WTC11 (cell line): ENCODE results near the gene TRAPPC11. TPM values are rescaled to one million over a fixed set of nuclear protein-coding genes. Genes with fewer than 3 reads are reported as not detected.
"Not testable (repeated sequence)": the region's sequence is repeated elsewhere in the genome, so short reads cannot be mapped to it uniquely, and the experiment has no call there.

ENCODE experiments used
- ATAC-seq: fragments of 200-7000 bp; cut with Tn5 transposase; 2 replicates; pipeline ENCODE4 v1.10.0; 2021; ENCODE audit warnings: mild to moderate bottlenecking, moderate library complexity
- CTCF ChIA-PET: fragments of 300-600 bp; sonication (Branson Sonifier 250); formaldehyde crosslinking; loops from one replicate; lab custom pipeline; 2021; ENCODE audit warnings: antibody characterized with exemption; lab: Charles Lee
- POLR2A ChIA-PET: fragments of 350-600 bp; sonication (Branson Sonifier 250); formaldehyde crosslinking; loops from one replicate; lab custom pipeline; 2021; ENCODE audit warnings: antibody characterized with exemption; lab: Charles Lee
- DNase-seq: peaks from one replicate; pipeline ENCODE4 v3.0.0; 2021; ENCODE audit warnings: low spot score
- H3K27ac Mint-ChIP-seq: 2 replicates; pipeline ENCODE4 v1.8.0; 2021; ENCODE audit warnings: mixed read lengths
- H3K27me3 Mint-ChIP-seq: 2 replicates; pipeline ENCODE4 v1.8.0; 2021; ENCODE audit warnings: low read depth, mild to moderate bottlenecking, moderate library complexity, mixed read lengths
- H3K36me3 Mint-ChIP-seq: 2 replicates; pipeline ENCODE4 v1.8.0; 2021; ENCODE audit warnings: mixed read lengths
- H3K4me1 Mint-ChIP-seq: 2 replicates; pipeline ENCODE4 v1.8.0; 2022; ENCODE audit warnings: mixed read lengths
- H3K4me3 Mint-ChIP-seq: 2 replicates; pipeline ENCODE4 v1.8.0; 2021; ENCODE audit warnings: mild to moderate bottlenecking, moderate library complexity, mixed read lengths
- H3K9me3 Mint-ChIP-seq: 2 replicates; pipeline ENCODE4 v1.8.0; 2021; ENCODE audit warnings: mixed read lengths
- ATF1 ChIP-seq: sonication (generic); formaldehyde crosslinking; IDR thresholded peaks from 2 replicates; pipeline ENCODE4 v1.8.1; 2023; ENCODE audit warnings: mild to moderate bottlenecking, moderate library complexity, missing genetic modification reagents
- GTF2I ChIP-seq: fragments of 250-450 bp; sonication (Bioruptor Pico); conservative IDR thresholded peaks from 2 replicates; pipeline ENCODE4 v1.4.0; 2021; ENCODE audit warnings: mild to moderate bottlenecking
- IRF2 ChIP-seq: sonication (generic); formaldehyde crosslinking; IDR thresholded peaks from 2 replicates; pipeline ENCODE4 v1.8.0; 2022; ENCODE audit warnings: low read depth, missing genetic modification reagents, borderline replicate concordance
- KAT7 ChIP-seq: sonication (generic); formaldehyde crosslinking; IDR thresholded peaks from 2 replicates; pipeline ENCODE4 v1.8.1; 2023; ENCODE audit warnings: missing genetic modification reagents, mild to moderate bottlenecking, borderline replicate concordance
- MXD4 ChIP-seq: fragments of 250-450 bp; sonication (Bioruptor Pico); IDR thresholded peaks from 2 replicates; pipeline ENCODE4 v1.8.0; 2021; ENCODE audit warnings: mild to moderate bottlenecking, moderate library complexity, borderline replicate concordance
- NFE2L1 ChIP-seq: sonication (generic); formaldehyde crosslinking; IDR thresholded peaks from 2 replicates; pipeline ENCODE4 v1.8.1; 2023; ENCODE audit warnings: missing genetic modification reagents
- NR3C1 ChIP-seq: sonication (generic); formaldehyde crosslinking; conservative IDR thresholded peaks from 2 replicates; pipeline ENCODE4 v1.8.1; 2023; ENCODE audit warnings: low read depth, mild to moderate bottlenecking, missing genetic modification reagents
- SMAD4 ChIP-seq: sonication (generic); formaldehyde crosslinking; IDR thresholded peaks from 2 replicates; pipeline ENCODE4 v1.8.0; 2022; ENCODE audit warnings: mild to moderate bottlenecking, missing genetic modification reagents
- ZBTB21 ChIP-seq: sonication (generic); formaldehyde crosslinking; IDR thresholded peaks from 2 replicates; pipeline ENCODE4 v1.8.1; 2023; ENCODE audit warnings: mild to moderate bottlenecking, missing genetic modification reagents, borderline replicate concordance
- ZNF317 ChIP-seq: sonication (generic); formaldehyde crosslinking; IDR thresholded peaks from 2 replicates; pipeline ENCODE4 v1.8.1; 2023; ENCODE audit warnings: low read depth, mild to moderate bottlenecking, moderate library complexity, missing genetic modification reagents, borderline replicate concordance
- ZNF671 ChIP-seq: fragments of 250-450 bp; sonication (Bioruptor Pico); IDR thresholded peaks from 2 replicates; pipeline ENCODE4 v1.8.0; 2021; ENCODE audit warnings: mild to moderate bottlenecking
- total RNA-seq: library from RNA; stranded (reverse); gene quantifications from 3 replicates; pipeline ENCODE4 v1.2.3, GENCODE V29; 2021
- TF ChIP-seq, protein P1 (sequence below): fragments of 250-450 bp; sonication (Bioruptor Pico); IDR thresholded peaks from 2 replicates; pipeline ENCODE4 v1.9.0; 2021; ENCODE audit warnings: moderate library complexity, mild to moderate bottlenecking, inconsistent platforms, borderline replicate concordance
- TF ChIP-seq, protein P2 (sequence below): sonication (generic); formaldehyde crosslinking; IDR thresholded peaks from 2 replicates; pipeline ENCODE4 v1.8.1; 2022; ENCODE audit warnings: mild to moderate bottlenecking, moderate library complexity, missing genetic modification reagents
- TF ChIP-seq, protein P3 (sequence below): sonication (generic); formaldehyde crosslinking; IDR thresholded peaks from 2 replicates; pipeline ENCODE4 v1.8.1; 2023; ENCODE audit warnings: mild to moderate bottlenecking, missing genetic modification reagents, moderate library complexity
- TF ChIP-seq, protein P4 (sequence below): sonication (generic); formaldehyde crosslinking; IDR thresholded peaks from 2 replicates; pipeline ENCODE4 v1.8.1; 2022; ENCODE audit warnings: missing genetic modification reagents, borderline replicate concordance
- TF ChIP-seq, protein P5 (sequence below): sonication (generic); formaldehyde crosslinking; IDR thresholded peaks from 2 replicates; pipeline ENCODE4 v1.8.0; 2023; ENCODE audit warnings: missing genetic modification reagents
- TF ChIP-seq, protein P6 (sequence below): sonication (generic); formaldehyde crosslinking; IDR thresholded peaks from 2 replicates; pipeline ENCODE4 v1.8.0; 2022; ENCODE audit warnings: mild to moderate bottlenecking, missing genetic modification reagents
- TF ChIP-seq, protein P7 (sequence below): fragments of 250-450 bp; sonication (Bioruptor Pico); IDR thresholded peaks from 2 replicates; pipeline ENCODE4 v1.9.0; 2021; ENCODE audit warnings: mild to moderate bottlenecking
- TF ChIP-seq, protein P8 (sequence below): sonication (generic); formaldehyde crosslinking; conservative IDR thresholded peaks from 2 replicates; pipeline ENCODE4 v1.8.1; 2022; ENCODE audit warnings: mild to moderate bottlenecking, missing genetic modification reagents

The TRAPPC11 gene
- total RNA-seq, 1 experiment from 2014 or later: 33.6 TPM

DNA sequence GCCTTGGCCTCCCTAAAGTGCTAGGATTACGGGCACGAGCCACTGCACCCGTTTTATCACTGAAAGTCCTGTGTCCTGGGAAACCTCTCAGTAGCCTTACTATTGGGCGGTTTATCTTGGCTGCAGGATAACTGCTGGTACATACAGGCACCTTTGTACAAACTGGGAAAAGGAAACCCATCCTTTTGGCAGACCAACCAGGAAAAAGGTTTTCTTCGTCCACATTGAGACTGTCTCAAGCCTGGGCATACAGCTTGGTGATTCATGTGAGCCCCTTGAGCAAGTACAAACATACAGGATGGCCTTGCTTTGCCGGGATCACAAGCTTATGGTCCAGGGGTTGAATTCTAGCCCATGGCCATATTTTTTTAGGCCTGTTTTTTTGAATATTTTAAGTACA, 32.9 kb upstream of the TRAPPC11 start:
- Mint-ChIP-seq H3K36me3 (no peaks in the 10 kb centered on the region), H3K27me3 (no peaks in the 10 kb centered on the region; the same call in 1 of the 2 replicates), H3K4me1 (no peaks in the 10 kb centered on the region), H3K4me3 (no peak overlapping the region), H3K9me3 (no peaks in the 10 kb centered on the region), H3K27ac (no peak overlapping the region)
- ATAC-seq: no peak
- ChIA-PET CTCF (interaction anchor here (0.9 kb wide), 1 partner anchor 26 kb away, joined by 3 read pairs; no protein-coding TSS in a partner anchor), POLR2A (no interaction called here)
- no peak for DNase-seq
- TF ChIP-seq, protein P1, sequence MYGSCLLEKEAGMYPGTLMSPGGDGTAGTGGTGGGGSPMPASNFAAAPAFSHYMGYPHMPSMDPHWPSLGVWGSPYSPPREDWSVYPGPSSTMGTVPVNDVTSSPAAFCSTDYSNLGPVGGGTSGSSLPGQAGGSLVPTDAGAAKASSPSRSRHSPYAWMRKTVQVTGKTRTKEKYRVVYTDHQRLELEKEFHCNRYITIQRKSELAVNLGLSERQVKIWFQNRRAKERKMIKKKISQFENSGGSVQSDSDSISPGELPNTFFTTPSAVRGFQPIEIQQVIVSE (CRISPR knock-in tag): no peak
- TF ChIP-seq, protein P2, sequence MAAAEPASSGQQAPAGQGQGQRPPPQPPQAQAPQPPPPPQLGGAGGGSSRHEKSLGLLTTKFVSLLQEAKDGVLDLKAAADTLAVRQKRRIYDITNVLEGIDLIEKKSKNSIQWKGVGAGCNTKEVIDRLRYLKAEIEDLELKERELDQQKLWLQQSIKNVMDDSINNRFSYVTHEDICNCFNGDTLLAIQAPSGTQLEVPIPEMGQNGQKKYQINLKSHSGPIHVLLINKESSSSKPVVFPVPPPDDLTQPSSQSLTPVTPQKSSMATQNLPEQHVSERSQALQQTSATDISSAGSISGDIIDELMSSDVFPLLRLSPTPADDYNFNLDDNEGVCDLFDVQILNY: no peak
- no peak for TF ChIP-seq NR3C1 (CRISPR knock-in tag)
- TF ChIP-seq, protein P3, sequence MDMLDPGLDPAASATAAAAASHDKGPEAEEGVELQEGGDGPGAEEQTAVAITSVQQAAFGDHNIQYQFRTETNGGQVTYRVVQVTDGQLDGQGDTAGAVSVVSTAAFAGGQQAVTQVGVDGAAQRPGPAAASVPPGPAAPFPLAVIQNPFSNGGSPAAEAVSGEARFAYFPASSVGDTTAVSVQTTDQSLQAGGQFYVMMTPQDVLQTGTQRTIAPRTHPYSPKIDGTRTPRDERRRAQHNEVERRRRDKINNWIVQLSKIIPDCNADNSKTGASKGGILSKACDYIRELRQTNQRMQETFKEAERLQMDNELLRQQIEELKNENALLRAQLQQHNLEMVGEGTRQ (CRISPR knock-in tag): no peak
- TF ChIP-seq SMAD4 (CRISPR knock-in tag): no peak
- TF ChIP-seq GTF2I (CRISPR knock-in tag): no peak
- no peak for TF ChIP-seq ZBTB21
- TF ChIP-seq ATF1 (CRISPR knock-in tag): no peak
- no peak for TF ChIP-seq IRF2 (CRISPR knock-in tag)
- TF ChIP-seq ZNF317: no peak
- TF ChIP-seq ZNF671 (CRISPR knock-in tag): no peak
- TF ChIP-seq, protein P4, sequence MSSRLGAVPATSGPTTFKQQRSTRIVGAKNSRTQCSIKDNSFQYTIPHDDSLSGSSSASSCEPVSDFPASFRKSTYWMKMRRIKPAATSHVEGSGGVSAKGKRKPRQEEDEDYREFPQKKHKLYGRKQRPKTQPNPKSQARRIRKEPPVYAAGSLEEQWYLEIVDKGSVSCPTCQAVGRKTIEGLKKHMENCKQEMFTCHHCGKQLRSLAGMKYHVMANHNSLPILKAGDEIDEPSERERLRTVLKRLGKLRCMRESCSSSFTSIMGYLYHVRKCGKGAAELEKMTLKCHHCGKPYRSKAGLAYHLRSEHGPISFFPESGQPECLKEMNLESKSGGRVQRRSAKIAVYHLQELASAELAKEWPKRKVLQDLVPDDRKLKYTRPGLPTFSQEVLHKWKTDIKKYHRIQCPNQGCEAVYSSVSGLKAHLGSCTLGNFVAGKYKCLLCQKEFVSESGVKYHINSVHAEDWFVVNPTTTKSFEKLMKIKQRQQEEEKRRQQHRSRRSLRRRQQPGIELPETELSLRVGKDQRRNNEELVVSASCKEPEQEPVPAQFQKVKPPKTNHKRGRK (CRISPR knock-in tag): no peak
- TF ChIP-seq MXD4 (CRISPR knock-in tag): no peak
- TF ChIP-seq, protein P5, sequence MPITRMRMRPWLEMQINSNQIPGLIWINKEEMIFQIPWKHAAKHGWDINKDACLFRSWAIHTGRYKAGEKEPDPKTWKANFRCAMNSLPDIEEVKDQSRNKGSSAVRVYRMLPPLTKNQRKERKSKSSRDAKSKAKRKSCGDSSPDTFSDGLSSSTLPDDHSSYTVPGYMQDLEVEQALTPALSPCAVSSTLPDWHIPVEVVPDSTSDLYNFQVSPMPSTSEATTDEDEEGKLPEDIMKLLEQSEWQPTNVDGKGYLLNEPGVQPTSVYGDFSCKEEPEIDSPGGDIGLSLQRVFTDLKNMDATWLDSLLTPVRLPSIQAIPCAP (CRISPR knock-in tag): no peak

DNA sequence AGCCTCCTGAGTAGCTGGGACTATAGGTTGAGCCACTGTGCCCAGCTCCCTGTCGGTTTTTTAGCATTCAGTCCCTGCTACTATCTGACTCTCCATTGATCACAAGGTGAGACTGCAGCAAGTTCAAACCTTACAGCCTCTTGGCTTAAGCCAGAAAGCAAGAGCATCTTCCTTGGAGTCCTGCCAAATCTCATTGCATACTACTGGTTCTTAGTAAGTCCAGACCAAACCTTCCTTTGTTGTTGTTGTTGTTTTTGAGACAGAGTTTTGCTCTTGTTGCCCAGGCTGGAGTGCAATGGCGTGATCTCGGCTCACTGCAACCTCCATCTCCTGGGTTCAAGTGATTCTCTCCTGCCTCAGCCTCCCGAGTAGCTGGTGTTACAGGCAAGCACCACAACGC, 31.8 kb upstream of the TRAPPC11 start:
- H3K9me3 Mint-ChIP-seq, CTCF ChIA-PET: not testable (repeated sequence)

DNA sequence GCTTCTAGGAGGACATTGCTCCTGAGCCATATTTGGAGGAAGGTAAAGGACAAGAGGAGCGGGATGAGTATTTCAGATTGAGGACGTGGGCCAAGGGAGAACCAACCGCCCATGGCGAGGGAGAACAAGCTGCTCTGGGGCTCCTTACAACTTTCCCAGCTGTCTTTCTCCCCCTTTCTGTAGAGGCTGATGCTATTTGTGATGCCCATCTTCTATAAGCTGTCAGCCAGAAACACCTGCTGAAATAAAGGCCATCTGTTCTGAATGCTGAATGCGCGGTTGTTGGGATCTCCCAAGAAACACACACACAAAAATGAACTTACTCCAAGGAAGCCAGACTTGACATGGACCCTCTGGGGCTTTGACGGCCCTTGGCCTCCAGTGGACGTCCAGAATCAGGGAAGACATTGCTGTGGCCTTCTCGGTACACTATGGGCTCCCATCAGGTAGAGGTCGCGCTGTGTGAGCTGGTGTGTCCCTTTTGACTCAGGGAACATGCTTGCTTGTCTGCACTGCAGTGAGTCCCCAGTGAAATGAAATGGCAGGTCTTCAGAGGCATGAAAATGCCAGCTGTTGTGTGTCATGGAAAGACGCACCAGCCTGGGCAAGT, 31.0 kb upstream of the TRAPPC11 start:
- H3K9me3 Mint-ChIP-seq: no peaks in the 10 kb centered on the region
- H3K27ac Mint-ChIP-seq: no peak overlapping the region
- no peaks in the 10 kb centered on the region for H3K36me3 Mint-ChIP-seq
- DNase-seq: no peak
- TF ChIP-seq NFE2L1 (CRISPR knock-in tag): no peak
- TF ChIP-seq, protein P3 (CRISPR knock-in tag): no peak
- no peak for TF ChIP-seq KAT7 (CRISPR knock-in tag)
- TF ChIP-seq, protein P6, sequence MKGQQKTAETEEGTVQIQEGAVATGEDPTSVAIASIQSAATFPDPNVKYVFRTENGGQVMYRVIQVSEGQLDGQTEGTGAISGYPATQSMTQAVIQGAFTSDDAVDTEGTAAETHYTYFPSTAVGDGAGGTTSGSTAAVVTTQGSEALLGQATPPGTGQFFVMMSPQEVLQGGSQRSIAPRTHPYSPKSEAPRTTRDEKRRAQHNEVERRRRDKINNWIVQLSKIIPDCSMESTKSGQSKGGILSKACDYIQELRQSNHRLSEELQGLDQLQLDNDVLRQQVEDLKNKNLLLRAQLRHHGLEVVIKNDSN (CRISPR knock-in tag): no peak
- TF ChIP-seq, protein P7, sequence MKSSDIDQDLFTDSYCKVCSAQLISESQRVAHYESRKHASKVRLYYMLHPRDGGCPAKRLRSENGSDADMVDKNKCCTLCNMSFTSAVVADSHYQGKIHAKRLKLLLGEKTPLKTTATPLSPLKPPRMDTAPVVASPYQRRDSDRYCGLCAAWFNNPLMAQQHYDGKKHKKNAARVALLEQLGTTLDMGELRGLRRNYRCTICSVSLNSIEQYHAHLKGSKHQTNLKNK: no peak
- TF ChIP-seq ZBTB21: no peak
- TF ChIP-seq, protein P8, sequence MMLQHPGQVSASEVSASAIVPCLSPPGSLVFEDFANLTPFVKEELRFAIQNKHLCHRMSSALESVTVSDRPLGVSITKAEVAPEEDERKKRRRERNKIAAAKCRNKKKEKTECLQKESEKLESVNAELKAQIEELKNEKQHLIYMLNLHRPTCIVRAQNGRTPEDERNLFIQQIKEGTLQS (CRISPR knock-in tag): no peak
- ChIA-PET POLR2A (no interaction called here), CTCF (no interaction called here)
- no peak overlapping the region for H3K4me3 Mint-ChIP-seq
- ATAC-seq: no peak
- H3K27me3 Mint-ChIP-seq: no peaks in the 10 kb centered on the region; the same call in 1 of the 2 replicates
- H3K4me1 Mint-ChIP-seq: no peaks in the 10 kb centered on the region

More for the DNA sequence above, 31.8 kb upstream of the TRAPPC11 start:
- H3K36me3 Mint-ChIP-seq, ATAC-seq, H3K4me3 Mint-ChIP-seq, POLR2A ChIA-PET, H3K27me3 Mint-ChIP-seq, DNase-seq, H3K4me1 Mint-ChIP-seq, H3K27ac Mint-ChIP-seq: not testable (repeated sequence)
